Stimulated activated CD4-positive, alpha-beta T cell treated with anti-CD3 and anti-CD28 coated beads, Interleukin-2, amount 100 ng/mL, for 24 hours (primary cell): ENCODE results near the gene OBSL1.
A peak's percentile ranks its signal among the peaks of the same experiment; 100 is the strongest.

Source experiments
- DNase-seq, 2 donors: peaks; one replicate each; pipeline ENCODE4 v3.0.0-alpha.2; 2020

Gene OBSL1

DNA sequence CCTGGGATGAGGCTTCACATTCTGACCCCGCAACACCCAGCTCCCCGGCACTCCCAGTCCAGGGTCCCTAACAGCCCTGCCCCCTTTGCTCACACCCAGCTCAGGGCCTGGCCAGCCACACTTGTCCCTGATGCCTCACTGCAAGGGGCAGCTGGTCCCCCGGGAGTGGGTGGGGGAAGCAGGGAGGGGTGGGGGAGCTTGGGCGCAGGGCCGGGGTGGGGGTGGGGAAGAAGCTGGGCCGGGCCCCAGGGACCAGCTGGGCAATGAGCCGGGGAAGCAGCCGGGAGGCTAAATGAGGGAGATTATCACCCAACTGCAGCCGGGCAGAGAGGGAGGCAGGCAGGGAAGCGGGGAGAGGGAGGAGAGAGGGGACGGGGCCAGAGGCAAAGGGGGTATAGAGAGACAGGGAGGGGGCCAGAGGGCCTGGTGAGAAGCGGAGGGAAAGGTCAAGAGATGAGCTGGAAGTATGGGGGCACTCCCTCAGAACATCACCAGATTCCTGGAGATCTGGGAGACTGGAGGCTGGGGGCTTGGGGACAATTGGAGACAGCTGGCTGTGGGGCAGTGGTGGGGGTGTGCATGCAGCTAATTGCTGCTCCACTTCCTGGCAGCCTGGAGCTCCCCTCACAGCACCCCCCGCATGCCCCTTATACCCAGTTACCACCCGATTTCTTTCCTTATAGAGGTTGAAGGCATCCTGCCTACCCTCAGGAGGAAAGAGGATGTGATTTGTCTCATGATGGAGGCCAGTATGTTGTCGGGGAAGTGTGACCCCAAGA lies 59.6 kb downstream of the OBSL1 start:
- no peak for DNase-seq

DNA sequence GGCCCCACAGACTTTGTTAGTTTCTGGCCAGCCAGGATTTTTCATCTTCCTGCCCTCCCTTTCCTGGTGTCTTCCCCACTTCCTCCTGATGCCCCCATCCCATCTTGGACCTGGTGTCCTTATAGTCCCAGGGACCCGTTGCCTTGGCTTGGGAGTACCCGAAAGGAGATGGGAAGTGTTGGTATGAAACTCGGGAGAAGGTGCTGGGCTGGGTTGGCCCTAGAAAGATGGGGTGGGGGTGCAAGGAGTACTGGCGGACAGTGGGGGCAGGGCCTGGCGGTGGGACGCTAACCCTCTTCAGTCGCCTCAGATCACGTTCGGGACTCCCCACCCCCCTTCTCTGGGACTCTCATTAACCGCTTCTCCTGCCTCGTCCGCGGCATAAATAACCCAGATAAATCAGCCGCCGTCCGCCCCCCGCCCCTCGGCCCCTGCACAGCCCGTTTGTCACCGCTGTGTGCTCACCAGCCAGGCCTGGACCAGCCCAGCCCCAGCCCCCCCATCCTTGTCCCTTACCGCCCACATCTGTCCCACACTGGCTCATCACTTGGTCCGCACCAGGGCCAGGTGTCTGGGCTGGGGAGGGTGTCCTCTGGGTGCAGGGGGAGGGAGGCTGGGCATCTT lies 60.7 kb downstream of the OBSL1 start:
- no peak for DNase-seq

DNA sequence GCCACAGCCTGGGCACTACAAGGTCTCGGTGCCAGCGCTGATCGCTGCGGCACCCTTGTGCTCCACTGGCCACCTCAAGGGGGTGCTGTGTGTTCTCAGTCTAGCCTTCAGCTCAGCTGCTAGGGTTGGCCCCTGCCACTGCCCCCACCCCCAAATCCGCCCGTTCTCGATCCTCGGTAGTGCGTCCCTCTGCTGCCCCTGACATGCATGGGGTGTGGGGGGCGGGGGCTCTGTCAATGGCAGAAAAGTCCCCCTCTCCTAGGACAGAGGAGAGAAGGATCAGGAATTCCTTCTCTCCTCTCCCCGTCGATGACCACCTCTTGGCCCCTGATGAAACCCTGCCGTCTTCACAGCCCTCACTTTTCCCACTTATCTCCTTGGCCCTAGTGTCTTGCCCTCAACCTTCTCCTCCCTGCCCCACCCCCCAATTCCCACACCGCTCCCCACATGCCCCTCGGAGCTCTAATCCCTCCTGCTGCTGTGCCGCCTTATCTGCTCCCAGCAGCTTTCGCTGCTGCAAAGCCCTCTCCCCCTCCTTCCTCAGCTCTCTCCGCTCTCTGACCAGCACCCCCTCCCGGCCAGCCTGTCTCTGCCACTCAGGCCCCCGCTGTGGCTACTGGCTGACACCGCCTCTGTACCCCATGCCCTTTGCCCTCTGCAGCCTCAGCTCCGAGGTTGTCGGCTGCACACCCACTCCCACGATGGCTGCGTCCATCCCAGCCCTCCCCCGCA lies 61.4 kb downstream of the OBSL1 start:
- peak; percentile 57 to 61 for DNase-seq

DNA sequence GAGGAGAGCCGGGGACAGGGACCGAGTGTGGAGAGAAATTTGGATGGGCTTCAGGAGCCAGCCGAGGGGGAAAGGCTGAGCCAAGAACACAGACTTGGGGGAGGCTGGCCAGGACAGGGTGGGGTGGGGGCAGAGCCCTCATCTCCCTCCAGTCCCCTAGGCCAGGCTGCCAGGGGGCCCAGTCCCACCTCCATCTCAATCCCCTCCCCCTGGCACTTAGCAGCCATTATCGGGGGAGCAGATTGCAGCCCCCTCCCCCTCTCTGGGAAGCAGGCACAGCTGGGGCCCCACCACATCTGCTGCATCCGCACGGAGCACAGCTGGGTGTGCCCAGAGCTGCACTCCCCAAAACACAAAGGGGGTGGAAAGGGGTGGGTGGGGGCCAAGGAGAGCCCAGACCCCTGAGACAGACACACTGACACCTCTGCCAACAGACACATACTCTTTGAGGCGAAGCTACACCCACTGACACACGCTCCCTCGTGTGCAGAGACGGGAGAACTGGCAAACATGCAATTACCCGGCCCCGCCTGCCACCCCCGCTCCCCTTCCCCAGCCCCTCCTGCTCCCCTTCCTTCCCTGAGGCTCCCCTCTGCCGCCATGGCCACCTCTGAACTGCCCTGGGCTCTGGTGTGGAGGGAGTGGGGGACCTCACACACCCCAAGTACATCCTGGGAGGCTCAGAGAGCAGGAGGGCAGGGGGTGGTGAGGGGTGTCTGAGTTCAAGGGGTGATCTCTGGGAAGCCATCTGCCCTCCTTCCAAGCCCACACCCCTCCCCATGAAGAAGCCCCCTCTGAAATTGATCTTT lies 62.2 kb downstream of the OBSL1 start:
- DNase-seq = no peak

DNA sequence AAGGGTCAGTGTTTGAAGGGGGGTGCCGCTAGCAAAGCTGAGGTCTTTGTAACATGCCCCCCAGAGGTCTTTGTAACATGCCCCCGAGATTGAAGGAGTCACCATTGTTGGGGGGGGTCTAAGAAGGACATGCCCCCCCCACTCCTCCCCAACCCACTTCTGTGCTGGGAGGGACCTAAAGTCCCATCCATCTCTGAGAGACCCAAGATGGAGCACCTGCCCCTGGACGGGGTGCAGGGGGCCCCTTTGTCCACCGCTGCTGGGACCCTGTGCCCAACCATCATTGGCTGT lies 63.0 kb downstream of the OBSL1 start:
- DNase-seq = no peak

DNA sequence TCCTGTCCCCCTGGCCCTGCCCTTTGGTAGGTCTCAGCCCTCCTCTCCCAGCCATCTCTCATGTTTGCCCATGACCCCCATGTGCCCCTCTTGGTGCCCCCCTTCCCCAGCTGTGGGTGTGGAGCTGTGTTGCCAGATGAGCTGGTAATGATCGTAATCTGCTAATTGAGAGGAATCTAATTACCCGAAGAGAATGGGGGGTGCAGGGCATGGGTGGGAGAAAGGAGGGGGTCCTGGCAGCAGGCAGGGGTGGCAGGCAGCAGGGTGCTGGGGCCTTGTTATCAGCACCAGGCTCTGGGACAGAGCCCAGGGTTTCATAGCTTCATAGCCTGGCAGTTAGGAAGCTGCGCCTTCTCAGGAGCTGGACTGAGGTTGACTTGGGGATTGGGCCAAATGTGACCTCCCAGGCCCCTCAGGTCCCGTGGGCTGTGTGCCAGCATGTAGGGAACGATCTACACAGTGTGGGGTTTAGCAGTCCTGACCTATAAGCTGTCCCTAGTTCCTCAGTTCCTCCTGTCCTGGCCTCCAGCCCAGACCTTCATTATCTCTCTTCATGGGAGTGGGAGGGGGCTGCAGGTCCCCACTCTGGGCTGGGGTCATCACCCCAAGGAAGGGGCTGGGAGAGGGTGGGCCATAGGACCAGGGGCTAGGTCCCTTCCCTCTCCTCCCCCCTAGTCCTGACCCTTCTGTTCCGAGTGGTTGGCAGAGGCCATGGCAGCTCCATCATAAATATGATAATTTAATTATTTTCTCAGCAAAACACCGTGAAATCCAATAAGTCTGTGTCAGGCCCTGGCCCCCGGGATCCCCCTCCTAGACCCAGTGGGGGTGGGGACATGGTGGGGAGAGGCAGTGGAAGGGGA lies 63.5 kb downstream of the OBSL1 start:
- DNase-seq = no peak

DNA sequence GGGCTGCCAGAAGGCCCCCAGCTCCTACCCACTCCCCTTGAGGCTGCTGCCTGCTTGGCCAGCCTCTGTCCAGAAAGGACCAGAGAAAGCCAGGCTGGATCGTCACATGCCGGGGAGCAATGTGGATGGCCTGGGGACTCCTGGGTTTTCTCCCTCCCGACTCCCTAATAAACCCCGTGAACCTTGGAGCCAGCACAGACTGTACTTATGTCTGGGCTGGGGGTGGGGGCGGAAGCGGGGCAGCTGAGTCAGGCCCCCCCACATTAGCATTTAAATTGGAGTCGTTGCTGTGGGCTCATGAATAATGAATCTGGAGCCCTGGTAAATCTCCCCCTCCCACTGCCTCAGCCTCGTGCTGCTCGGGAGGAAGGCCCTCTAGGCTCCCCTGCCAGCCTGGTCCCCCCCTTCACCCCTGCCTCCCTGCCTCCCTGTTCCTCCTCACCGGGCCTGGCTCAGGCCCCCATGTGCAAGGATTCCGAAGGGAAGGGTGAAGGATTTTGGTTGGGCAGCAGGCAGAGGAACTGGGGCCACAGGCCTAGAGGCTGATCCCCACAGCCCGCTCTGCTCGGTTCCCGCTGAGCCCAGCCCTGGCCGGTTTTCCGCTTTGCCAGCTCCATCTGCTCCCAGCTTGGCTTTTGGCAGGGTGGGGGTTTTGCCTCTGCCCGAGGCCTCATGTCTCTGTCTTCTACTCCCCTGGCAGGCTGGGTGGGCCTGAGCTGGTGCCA lies 64.4 kb downstream of the OBSL1 start:
- no peak for DNase-seq

DNA sequence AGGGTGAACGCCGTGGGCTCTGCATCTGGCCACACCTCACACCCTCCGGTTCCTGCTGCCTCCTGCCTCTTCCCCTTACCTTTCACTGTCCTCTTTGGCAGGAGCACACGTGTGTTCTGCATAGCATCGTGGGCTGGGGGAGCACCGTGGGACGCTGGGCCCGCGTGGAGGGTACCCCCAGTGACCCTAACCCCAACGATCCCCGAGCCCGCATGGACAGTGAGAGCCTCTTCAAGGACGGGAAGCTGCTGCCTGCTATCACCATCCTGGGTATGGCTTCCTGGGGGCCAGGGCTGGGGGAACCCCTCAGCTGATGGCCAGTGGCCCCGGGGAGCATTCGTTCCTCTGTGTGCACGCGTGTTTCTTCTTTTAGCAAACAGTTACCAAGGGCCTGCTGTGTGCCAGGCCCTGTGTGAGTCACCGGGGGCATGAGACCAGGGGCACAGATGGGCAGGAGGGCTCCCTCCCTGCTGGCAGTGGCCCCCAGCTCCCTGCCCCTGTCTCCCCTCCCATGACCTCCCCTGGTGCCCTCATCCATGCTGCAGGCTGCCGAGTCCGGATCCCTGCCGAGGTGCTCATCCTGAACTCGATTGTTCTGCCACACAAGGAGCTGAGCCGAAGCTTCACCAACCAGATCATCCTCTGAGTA lies 65.1 kb downstream of the OBSL1 start:
- no peak for DNase-seq

DNA sequence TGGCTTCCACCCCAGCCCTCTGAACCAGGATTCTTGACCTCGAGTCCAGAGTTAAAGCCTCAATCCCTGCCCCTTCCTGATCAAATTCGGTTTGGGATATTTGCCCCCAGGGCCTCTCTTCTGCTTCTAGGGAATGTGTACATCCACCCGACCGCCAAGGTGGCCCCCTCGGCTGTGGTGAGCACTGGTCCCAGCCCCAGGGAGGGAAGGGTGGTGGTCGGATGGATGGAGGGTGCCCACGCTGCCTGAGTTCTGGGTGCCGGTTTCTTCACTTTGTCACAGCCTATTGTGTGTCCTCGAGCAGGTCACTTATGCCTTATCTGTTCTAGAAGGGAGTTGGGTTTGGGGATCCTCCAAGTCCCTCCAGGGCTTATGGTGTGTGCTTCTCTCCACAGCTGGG lies 65.8 kb downstream of the OBSL1 start:
- DNase-seq = no peak

DNA sequence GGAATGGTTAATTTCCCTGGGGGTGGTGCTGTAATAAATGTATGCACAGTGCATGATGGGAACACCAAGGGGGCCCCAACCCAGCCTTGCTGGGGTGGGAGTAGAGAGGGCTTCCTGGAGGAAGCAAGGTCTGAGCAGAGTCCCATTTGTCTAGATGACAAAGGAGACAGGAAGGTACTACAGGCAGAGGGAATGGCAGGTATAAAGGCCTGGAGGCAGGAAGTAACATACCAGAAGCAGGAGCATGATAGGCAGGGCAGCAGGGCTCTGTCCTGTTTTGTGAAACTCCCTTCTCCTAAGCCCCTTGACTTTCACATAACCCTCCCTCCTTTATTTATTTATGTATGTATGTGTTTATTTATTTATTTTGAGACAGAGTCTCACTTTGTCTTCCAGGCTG lies 68.7 kb downstream of the OBSL1 start:
- DNase-seq = no peak

DNA sequence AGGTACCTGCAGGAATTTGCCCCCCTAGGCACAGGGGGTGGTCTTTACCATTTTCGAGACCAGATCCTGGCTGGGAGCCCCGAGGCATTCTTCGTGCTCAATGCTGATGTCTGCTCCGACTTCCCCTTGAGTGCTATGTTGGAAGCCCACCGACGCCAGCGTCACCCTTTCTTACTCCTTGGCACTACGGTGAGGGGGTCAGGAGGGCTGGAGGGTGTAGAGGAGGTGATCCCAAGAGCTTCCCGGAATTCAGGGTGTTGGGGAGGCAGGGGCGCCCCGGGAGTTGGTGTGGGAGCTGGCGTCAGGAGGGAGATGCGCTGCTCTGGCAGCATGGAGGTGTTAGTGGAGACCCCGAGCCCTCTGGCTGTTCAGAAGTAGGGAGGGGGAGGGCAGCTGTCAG lies 69.5 kb downstream of the OBSL1 start:
- DNase-seq = no peak
